GM12878 (cell line): Measurements from ENCODE around the gene PDE6D. TPM values are rescaled to one million over a fixed set of nuclear protein-coding genes. Genes with fewer than 3 reads are reported as not detected.

Source experiments
- ASH2L ChIP-seq: fragments of 300-600, 200-600 bp; sonication (generic); IDR thresholded peaks from 2 replicates; pipeline ENCODE4 v1.6.1; 2017; ENCODE audit warnings: low read depth, mild to moderate bottlenecking, borderline replicate concordance
- CEBPB ChIP-seq, 2 experiments: fragments of 150-350 bp in 1 of 2; IDR thresholded peaks; 2 replicates each; pipeline ENCODE4 v1.6.1; 2012 to 2014; ENCODE audit warnings: low read depth in 2 of 2, low read length in 2 of 2, borderline replicate concordance in 1 of 2, inconsistent platforms in 1 of 2
- CTCF ChIP-seq, 3 experiments: IDR thresholded peaks in 2 of 3; conservative IDR thresholded peaks in 1 of 3; 2 replicates each; pipeline ENCODE4 v1.5.1; 2011; ENCODE audit warnings: low read depth in 3 of 3, low read length in 3 of 3, mild to moderate bottlenecking in 3 of 3, control low read depth in 2 of 3, moderate library complexity in 2 of 3, inconsistent platforms in 1 of 3, mixed read lengths in 1 of 3; ENCODE audit not compliant: control insufficient read depth in 2 of 3, insufficient read depth in 1 of 3; ENCODE audit errors: extremely low read depth in 1 of 3
- EGR1 ChIP-seq, 2 experiments: IDR thresholded peaks; 1 replicate in 1 of 2; 2 replicates in 1 of 2; pipeline ENCODE4 v1.6.1; 2011 to 2012; ENCODE audit warnings: low read depth in 2 of 2, low read length in 2 of 2, borderline replicate concordance in 1 of 2, mild to moderate bottlenecking in 1 of 2, moderate library complexity in 1 of 2
- ESRRA ChIP-seq: IDR thresholded peaks from 2 replicates; pipeline ENCODE4 v1.6.1; 2012; ENCODE audit warnings: mild to moderate bottlenecking, low read length, improper control_type of control experiment
- HSF1 ChIP-seq: fragments of 150-350 bp; IDR thresholded peaks from 2 replicates; pipeline ENCODE4 v1.6.1; 2014; ENCODE audit warnings: mild to moderate bottlenecking, low read depth, low read length
- LARP7 ChIP-seq: fragments of 450-650 bp; IDR thresholded peaks from 2 replicates; pipeline ENCODE4 v1.6.1; 2017; ENCODE audit warnings: mild to moderate bottlenecking
- MEF2B ChIP-seq: fragments of 450-650 bp; IDR thresholded peaks from 2 replicates; pipeline ENCODE4 v1.6.1; 2018; ENCODE audit warnings: mild to moderate bottlenecking, moderate library complexity; ENCODE audit not compliant: partially characterized antibody, poor library complexity, severe bottlenecking
- PAX5 ChIP-seq: IDR thresholded peaks from 2 replicates; pipeline ENCODE4 v1.6.1; 2011; ENCODE audit warnings: low read depth, low read length, borderline replicate concordance
- PKNOX1 ChIP-seq: fragments of 450-650 bp; IDR thresholded peaks from 2 replicates; pipeline ENCODE4 v1.6.1; 2016; ENCODE audit warnings: mild to moderate bottlenecking
- PRDM15 ChIP-seq: fragments of 450-650 bp; formaldehyde crosslinking; IDR thresholded peaks from 2 replicates; pipeline ENCODE4 v1.4.0; 2020; ENCODE audit warnings: mild to moderate bottlenecking, moderate library complexity
- RUNX3 ChIP-seq: IDR thresholded peaks from 2 replicates; pipeline ENCODE4 v1.6.1; 2012; ENCODE audit warnings: low read length, inconsistent platforms
- SMAD1 ChIP-seq: fragments of 450-650 bp; IDR thresholded peaks from 2 replicates; pipeline ENCODE4 v1.6.1; 2018; ENCODE audit warnings: mild to moderate bottlenecking, low read depth; ENCODE audit not compliant: partially characterized antibody
- STAT3 ChIP-seq: IDR thresholded peaks from 2 replicates; pipeline ENCODE4 v1.6.1; 2011; ENCODE audit warnings: low read depth, low read length, improper control_type of control experiment
- SUZ12 ChIP-seq: fragments of 200-600 bp; sonication (generic); IDR thresholded peaks from one replicate; pipeline ENCODE4 v1.6.1; 2018; ENCODE audit warnings: antibody characterized with exemption, mild to moderate bottlenecking; ENCODE audit not compliant: unreplicated experiment
- TBL1XR1 ChIP-seq: IDR thresholded peaks from 2 replicates; pipeline ENCODE4 v1.6.1; 2012; ENCODE audit warnings: low read depth, low read length, improper control_type of control experiment
- TCF7 ChIP-seq: IDR thresholded peaks from 2 replicates; pipeline ENCODE4 v1.6.1; 2014; ENCODE audit warnings: antibody characterized with exemption, borderline replicate concordance
- USF2 ChIP-seq: IDR thresholded peaks from 2 replicates; pipeline ENCODE4 v1.6.1; 2011; ENCODE audit warnings: low read depth, low read length, improper control_type of control experiment, borderline replicate concordance
- YY1 ChIP-seq: IDR thresholded peaks from 2 replicates; pipeline ENCODE4 v1.6.1; 2011; ENCODE audit warnings: low read depth, mild to moderate bottlenecking, low read length
- ZNF384 ChIP-seq: IDR thresholded peaks from 2 replicates; pipeline ENCODE4 v1.6.1; 2012; ENCODE audit warnings: low read depth, mild to moderate bottlenecking, low read length, improper control_type of control experiment, borderline replicate concordance
- ZNF622 ChIP-seq: fragments of 450-650 bp; IDR thresholded peaks from 2 replicates; pipeline ENCODE4 v1.6.1; 2017; ENCODE audit warnings: mild to moderate bottlenecking, inconsistent platforms
- polyA plus RNA-seq, 11 experiments: library from polyadenylated mRNA; depleted of rRNA in 4 of 11; unstranded in 6 of 11; stranded (reverse) in 5 of 11; fragments of >200 nt; fragmentation: Nextera tagmentation in 4 of 11; fragmentation: Illumina TruSeq in 1 of 11; extraction: Ambion mirVana in 4 of 11; extraction: Trizol in 1 of 11; gene quantifications; 1 replicate in 1 of 11; 2 replicates in 10 of 11; pipeline versions ENCODE4 v1.2.1 to v1.2.3, GENCODE V29; 2011 to 2016; ENCODE audit warnings: inconsistent platforms in 2 of 11, missing spikeins in 2 of 11, low read depth in 1 of 11
- total RNA-seq, 4 experiments: library from RNA; depleted of rRNA in 3 of 4; stranded (reverse); fragments of >200 nt in 3 of 4; fragmentation: Illumina TruSeq in 1 of 4; extraction: Trizol in 1 of 4; gene quantifications; 2 replicates each; pipeline versions ENCODE4 v1.2.1 to v1.2.3, GENCODE V29; 2013 to 2021

The PDE6D gene
- total and polyA plus RNA-seq, 10 of the 15 experiments (the other 5 are each of a cell fraction or from before 2014, with no cell fraction given): 8.2 to 69.4 (median 56.2) TPM

- TF ChIP-seq PRDM15 (CRISPR knock-in tag) (no peak), CTCF (IDR thresholded peaks at IDR 0.05 in 2 of 3, conservative IDR thresholded peaks at IDR 0.05 in 1 of 3; ENCODE audit: control insufficient read depth in 2 of 3, extremely low read depth in 1 of 3, insufficient read depth in 1 of 3, low read depth in 3 of 3, low read length in 3 of 3) (peak; percentile 88 to 94 (median 90)), MEF2B (peak; percentile 31), CEBPB (IDR thresholded peaks at IDR 0.05; ENCODE audit: borderline replicate concordance in 1 of 2, low read depth in 2 of 2, low read length in 2 of 2) (no peak), EGR1 (IDR thresholded peaks at IDR 0.05; ENCODE audit: borderline replicate concordance in 1 of 2, low read depth in 2 of 2, low read length in 2 of 2) (no peak), USF2 (peak; percentile 61), ESRRA (no peak), ZNF622 (no peak), YY1 (0 out of 2 replicates have a peak, but pooled peaks have one; percentile 29), RUNX3 (no peak), ZNF384 (no peak), PKNOX1 (no peak), LARP7 (0 out of 2 replicates have a peak, but pooled peaks have one; percentile 39), ASH2L (no peak), SMAD1 (no peak), HSF1 (no peak), STAT3 (no peak), PAX5 (no peak), SUZ12 (no peak), TBL1XR1 (no peak), TCF7 (no peak)
These were observed 93.8 kb downstream of the PDE6D start (continued) for GRCh38 chr2:231687133-231687852.
